Peyer's patch (tissue), 4 donors: ENCODE data around the gene TMEM231. TPM values are rescaled to one million over a fixed set of nuclear protein-coding genes. Genes with fewer than 3 reads are reported as not detected.

Experiments used
- DNase-seq, 3 donors: peaks; one replicate each; pipeline ENCODE4 v3.0.0-alpha.2; 2017 to 2019
- H3K27ac ChIP-seq, 4 donors: fragments of 200-600 bp; sonication (generic); one replicate each; pipeline ENCODE4 v1.5.1; 2016 to 2019
- H3K27me3 ChIP-seq, 2 donors: fragments of 200-600 bp; sonication (generic); one replicate each; pipeline ENCODE4 v1.5.1; 2019
- H3K36me3 ChIP-seq, 3 donors: fragments of 200-600 bp; sonication (generic); one replicate each; pipeline ENCODE4 v1.5.1; 2016 to 2019
- H3K4me1 ChIP-seq, 4 donors: fragments of 200-600 bp; sonication (generic); one replicate each; pipeline ENCODE4 v1.5.1; 2016 to 2019
- H3K4me3 ChIP-seq, 4 donors: fragments of 200-600 bp; sonication (generic); 1 replicate in 3 of 4; 2 replicates in 1 of 4; pipeline ENCODE4 v1.5.1; 2016 to 2019; ENCODE audit warnings: mild to moderate bottlenecking in 1 of 4
- H3K9me3 ChIP-seq, 4 donors: fragments of 200-600 bp; sonication (generic); one replicate each; pipeline ENCODE4 v1.5.1; 2016 to 2019; ENCODE audit warnings: mild to moderate bottlenecking in 1 of 4
- POLR2A ChIP-seq, 2 donors: fragments of 450-650 bp; IDR thresholded peaks; one replicate each; pipeline ENCODE4 v1.5.1; 2017; ENCODE audit warnings: antibody characterized with exemption in 2 of 2, mild to moderate bottlenecking in 2 of 2, moderate library complexity in 2 of 2
- total RNA-seq, 4 donors: library from RNA; depleted of rRNA; stranded (reverse); fragments of >200 nt; gene quantifications; one replicate each; pipeline ENCODE4 v1.1.0, GENCODE V29; 2016
- TF ChIP-seq, protein P1 (sequence below), 6 experiments: fragments of 450-650 bp in 4 of 6; fragments of 200-600 bp in 2 of 6; sonication (generic) in 1 of 6; IDR thresholded peaks; one replicate each; pipeline ENCODE4 v1.5.1; 2017 to 2019; ENCODE audit warnings: antibody characterized with exemption in 6 of 6, mild to moderate bottlenecking in 3 of 6, moderate library complexity in 1 of 6

Gene TMEM231
- total RNA-seq, 4 donors from 2014 or later = 3.3 to 17.9 (median 4.0) TPM

DNA sequence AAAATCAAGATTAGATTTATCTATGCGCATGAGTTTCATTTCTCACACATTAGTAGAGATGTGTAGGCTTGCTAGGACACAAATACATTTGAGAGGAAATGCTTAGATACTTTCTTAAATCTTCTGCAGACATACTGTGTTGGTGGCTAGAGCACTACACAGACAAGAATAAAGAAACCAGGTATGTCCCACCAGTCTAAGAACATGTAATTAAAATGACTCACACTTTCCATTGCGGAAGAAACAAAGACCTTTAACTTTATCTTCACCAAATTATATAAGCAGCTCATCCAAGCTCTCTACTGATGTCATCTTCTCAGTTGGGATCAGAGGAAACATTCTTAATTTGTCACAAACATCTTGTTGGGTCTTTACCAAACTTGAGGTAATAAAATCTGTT, 22.7 kb upstream of the TMEM231 start:
- H3K4me1 ChIP-seq = no peaks in the 10 kb centered on the region
- no peak for DNase-seq
- TF ChIP-seq POLR2A (IDR thresholded peaks at IDR 0.05) = no peak
- TF ChIP-seq, protein P1, sequence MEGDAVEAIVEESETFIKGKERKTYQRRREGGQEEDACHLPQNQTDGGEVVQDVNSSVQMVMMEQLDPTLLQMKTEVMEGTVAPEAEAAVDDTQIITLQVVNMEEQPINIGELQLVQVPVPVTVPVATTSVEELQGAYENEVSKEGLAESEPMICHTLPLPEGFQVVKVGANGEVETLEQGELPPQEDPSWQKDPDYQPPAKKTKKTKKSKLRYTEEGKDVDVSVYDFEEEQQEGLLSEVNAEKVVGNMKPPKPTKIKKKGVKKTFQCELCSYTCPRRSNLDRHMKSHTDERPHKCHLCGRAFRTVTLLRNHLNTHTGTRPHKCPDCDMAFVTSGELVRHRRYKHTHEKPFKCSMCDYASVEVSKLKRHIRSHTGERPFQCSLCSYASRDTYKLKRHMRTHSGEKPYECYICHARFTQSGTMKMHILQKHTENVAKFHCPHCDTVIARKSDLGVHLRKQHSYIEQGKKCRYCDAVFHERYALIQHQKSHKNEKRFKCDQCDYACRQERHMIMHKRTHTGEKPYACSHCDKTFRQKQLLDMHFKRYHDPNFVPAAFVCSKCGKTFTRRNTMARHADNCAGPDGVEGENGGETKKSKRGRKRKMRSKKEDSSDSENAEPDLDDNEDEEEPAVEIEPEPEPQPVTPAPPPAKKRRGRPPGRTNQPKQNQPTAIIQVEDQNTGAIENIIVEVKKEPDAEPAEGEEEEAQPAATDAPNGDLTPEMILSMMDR (IDR thresholded peaks at IDR 0.05) = no peak
- H3K27me3 ChIP-seq = no peaks in the 10 kb centered on the region
- peaks cover 0 to 64% (median 0%) of the 10 kb centered on the region in 3 donors for H3K36me3 ChIP-seq
- H3K27ac ChIP-seq = no peak overlapping the region
- no peak overlapping the region for H3K4me3 ChIP-seq
- no peaks in the 10 kb centered on the region for H3K9me3 ChIP-seq

DNA sequence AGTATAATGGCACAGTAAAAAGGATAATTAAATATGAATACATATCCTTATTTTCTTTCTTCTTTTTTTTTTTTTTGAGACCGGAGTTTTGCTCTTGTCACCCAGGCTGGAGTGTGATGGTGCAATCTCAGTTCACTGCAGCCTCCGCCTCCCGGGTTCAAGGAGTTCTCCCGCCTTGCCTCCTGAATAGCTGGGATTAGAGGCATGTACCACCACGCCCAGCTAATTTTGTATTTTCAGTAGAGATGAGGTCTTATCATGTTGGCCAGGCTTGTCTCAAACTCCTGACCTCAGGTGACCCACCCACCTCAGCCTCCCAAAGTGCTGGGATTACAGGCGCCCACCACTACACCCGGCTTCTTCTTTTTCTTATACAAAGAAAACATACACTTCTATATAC, 22.2 kb upstream of the TMEM231 start:
- no peaks in the 10 kb centered on the region for H3K9me3 ChIP-seq
- no peak overlapping the region for H3K4me3 ChIP-seq
- H3K36me3 ChIP-seq = peaks cover 0 to 69% (median 0%) of the 10 kb centered on the region in 3 donors
- no peak overlapping the region for H3K27ac ChIP-seq
- TF ChIP-seq, protein P1 (IDR thresholded peaks at IDR 0.05) = no peak
- TF ChIP-seq POLR2A (IDR thresholded peaks at IDR 0.05) = no peak
- H3K4me1 ChIP-seq = no peaks in the 10 kb centered on the region
- no peaks in the 10 kb centered on the region for H3K27me3 ChIP-seq
- DNase-seq = peak in 1 of 3 donors; percentile 18

DNA sequence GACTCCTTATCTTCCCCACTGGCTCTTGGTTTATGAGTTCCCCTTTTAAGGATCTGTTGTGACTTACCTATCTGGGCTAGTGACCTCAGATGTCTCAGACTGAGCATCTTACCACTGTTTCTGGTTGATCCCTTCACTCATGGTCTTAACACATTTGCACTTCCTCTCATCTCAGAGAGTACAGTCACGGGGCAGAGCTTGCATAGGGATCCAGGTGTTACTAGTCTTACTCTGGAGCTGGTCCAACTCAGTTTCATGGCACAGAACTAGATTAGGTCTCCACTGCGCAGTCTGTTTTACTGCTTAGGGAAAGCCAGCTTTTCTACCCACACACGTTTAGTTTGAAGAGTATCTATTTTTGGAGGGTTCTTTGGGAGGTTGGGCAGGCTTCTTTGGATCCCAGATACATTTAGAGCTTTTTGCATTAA, 20.3 kb upstream of the TMEM231 start:
- DNase-seq = no peak
- H3K4me3 ChIP-seq = no peak overlapping the region
- H3K27ac ChIP-seq = no peak overlapping the region
- peaks cover 0 to 9% (median 0%) of the 10 kb centered on the region in 4 donors for H3K4me1 ChIP-seq
- no peaks in the 10 kb centered on the region for H3K27me3 ChIP-seq
- peaks cover 0 to 87% (median 0%) of the 10 kb centered on the region in 3 donors for H3K36me3 ChIP-seq
- no peaks in the 10 kb centered on the region for H3K9me3 ChIP-seq
- no peak for TF ChIP-seq POLR2A (IDR thresholded peaks at IDR 0.05)
- TF ChIP-seq, protein P1 (IDR thresholded peaks at IDR 0.05) = no peak

DNA sequence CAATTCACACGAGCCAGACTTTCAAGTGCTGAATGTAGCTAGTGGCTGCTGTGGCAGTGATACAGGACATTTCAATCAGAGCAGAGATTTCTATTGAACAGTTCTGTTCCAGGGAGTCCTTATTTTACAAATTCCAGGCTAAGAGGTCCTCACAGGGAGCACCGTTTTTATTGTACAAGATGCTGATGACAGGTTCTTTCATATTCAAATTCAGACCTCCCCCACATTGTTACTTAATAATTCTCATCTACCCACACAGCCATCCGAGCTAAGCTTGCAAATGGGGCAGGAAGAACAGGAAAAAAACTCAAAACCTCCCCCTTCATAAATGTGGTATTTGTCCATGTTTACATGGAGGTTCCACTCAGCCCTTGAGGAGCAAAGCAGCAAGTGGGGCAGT, 19.9 kb upstream of the TMEM231 start:
- no peak for DNase-seq
- Histone ChIP-seq H3K36me3 (peaks cover 0 to 92% (median 0%) of the 10 kb centered on the region in 3 donors), H3K4me3 (no peak overlapping the region), H3K27ac (no peak overlapping the region), H3K4me1 (peaks cover 0 to 9% (median 0%) of the 10 kb centered on the region in 4 donors), H3K9me3 (no peaks in the 10 kb centered on the region), H3K27me3 (no peaks in the 10 kb centered on the region)
- TF ChIP-seq, protein P1 (IDR thresholded peaks at IDR 0.05) = no peak
- TF ChIP-seq POLR2A (IDR thresholded peaks at IDR 0.05) = no peak

DNA sequence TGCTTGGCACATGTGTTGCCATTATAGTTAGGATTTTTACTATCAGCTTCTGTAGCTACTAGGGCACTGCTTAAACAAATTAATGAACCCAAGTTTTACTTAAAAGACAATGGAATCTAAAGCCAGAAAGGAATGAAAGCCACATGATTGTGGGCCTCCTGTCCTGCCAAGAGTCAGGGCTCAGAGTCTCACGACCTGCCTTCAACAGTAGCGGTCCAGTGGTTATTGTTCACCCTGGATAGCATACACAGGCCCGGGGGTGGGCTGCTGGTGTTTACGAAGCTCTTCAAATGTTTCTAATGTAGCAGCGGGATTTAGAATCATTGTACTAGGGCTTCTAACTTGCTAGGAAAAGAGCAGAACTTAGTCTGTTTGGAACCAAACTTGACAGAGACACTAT, 17.9 kb upstream of the TMEM231 start:
- DNase-seq = no peak
- Histone ChIP-seq H3K36me3 (peaks cover 0 to 100% (median 0%) of the 10 kb centered on the region in 3 donors), H3K4me1 (peaks cover 0 to 23% (median 0%) of the 10 kb centered on the region in 4 donors), H3K27me3 (no peaks in the 10 kb centered on the region), H3K9me3 (no peaks in the 10 kb centered on the region), H3K4me3 (no peak overlapping the region), H3K27ac (no peak overlapping the region)
- no peak for TF ChIP-seq POLR2A (IDR thresholded peaks at IDR 0.05)
- TF ChIP-seq, protein P1 (IDR thresholded peaks at IDR 0.05) = no peak
